ENCODE measurements around the gene PRM1. TPM values are rescaled to one million over a fixed set of nuclear protein-coding genes. Genes with fewer than 3 reads are reported as not detected.
A peak's percentile ranks its signal among the peaks of the same experiment; 100 is the strongest.

PRM1 gene
- total and polyA plus RNA-seq, 2 of the 13 experiments (the other 11 are each of a cell fraction or from before 2014, with no cell fraction given), result not detected

DNA sequence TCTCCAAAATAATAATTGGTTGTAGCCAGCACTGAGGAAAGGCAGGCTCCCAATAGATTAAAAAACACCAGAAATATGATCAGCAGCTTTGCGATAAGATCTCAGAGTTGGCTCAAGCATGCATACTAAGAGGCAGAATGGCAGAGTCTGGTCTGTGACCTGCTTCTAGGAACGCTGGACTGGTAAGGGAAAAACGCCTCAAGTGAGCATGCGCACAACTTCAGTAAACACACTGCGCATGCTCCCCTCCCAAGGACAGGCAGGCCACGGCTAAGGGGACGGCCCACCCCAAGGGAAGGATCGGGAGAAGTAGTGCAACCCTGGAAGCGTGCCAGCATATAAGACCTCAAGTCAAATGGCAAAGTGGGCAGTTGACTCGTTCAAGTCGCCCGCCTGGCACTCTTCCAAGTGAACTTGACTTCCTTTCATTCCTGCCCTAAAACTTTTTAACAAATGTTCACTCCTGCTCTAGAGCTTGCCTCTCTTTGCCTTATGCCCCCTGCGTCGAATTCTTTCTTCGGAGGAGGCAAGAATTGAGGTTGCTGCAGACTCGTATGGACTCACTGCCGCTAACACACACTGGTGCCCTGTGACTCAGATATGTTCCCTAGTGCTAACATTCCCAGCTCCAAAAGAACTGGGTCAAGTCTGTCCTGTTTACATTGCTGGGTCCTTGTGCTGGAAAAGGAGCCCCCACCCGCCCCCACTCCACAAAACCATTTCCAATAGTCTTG is 22.4 kb upstream of the PRM1 start (continued):
- TF ChIP-seq ZNF292 (CRISPR knock-in tag; IDR thresholded peaks at IDR 0.05; ENCODE audit: borderline replicate concordance, low read depth), result 0 out of 2 replicates have a peak, but pooled peaks have one; percentile 19
- no peak for TF ChIP-seq ZNF747 (CRISPR knock-in tag; IDR thresholded peaks at IDR 0.05; ENCODE audit: borderline replicate concordance)
- TF ChIP-seq, protein P1, sequence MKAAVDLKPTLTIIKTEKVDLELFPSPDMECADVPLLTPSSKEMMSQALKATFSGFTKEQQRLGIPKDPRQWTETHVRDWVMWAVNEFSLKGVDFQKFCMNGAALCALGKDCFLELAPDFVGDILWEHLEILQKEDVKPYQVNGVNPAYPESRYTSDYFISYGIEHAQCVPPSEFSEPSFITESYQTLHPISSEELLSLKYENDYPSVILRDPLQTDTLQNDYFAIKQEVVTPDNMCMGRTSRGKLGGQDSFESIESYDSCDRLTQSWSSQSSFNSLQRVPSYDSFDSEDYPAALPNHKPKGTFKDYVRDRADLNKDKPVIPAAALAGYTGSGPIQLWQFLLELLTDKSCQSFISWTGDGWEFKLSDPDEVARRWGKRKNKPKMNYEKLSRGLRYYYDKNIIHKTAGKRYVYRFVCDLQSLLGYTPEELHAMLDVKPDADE (CRISPR knock-in tag; IDR thresholded peaks at IDR 0.05), result no peak
- TF ChIP-seq ZNF792 (CRISPR knock-in tag; IDR thresholded peaks at IDR 0.05), result 0 out of 2 replicates have a peak, but pooled peaks have one; percentile 21
- no peak for TF ChIP-seq ZNF772 (CRISPR knock-in tag; IDR thresholded peaks at IDR 0.05)
- 0 out of 2 replicates have a peak, but pooled peaks have one; percentile 14 for TF ChIP-seq GABPB1 (CRISPR knock-in tag; IDR thresholded peaks at IDR 0.05)
- no peak for TF ChIP-seq ZNF484 (CRISPR knock-in tag; IDR thresholded peaks at IDR 0.05; ENCODE audit: borderline replicate concordance, low read depth)
- TF ChIP-seq ZNF234 (CRISPR knock-in tag; conservative IDR thresholded peaks at IDR 0.05), result no peak
- TF ChIP-seq, protein P2, sequence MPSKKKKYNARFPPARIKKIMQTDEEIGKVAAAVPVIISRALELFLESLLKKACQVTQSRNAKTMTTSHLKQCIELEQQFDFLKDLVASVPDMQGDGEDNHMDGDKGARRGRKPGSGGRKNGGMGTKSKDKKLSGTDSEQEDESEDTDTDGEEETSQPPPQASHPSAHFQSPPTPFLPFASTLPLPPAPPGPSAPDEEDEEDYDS (CRISPR knock-in tag; IDR thresholded peaks at IDR 0.05), result 0 out of 2 replicates have a peak, but pooled peaks have one; percentile 23
- TF ChIP-seq, protein P3, sequence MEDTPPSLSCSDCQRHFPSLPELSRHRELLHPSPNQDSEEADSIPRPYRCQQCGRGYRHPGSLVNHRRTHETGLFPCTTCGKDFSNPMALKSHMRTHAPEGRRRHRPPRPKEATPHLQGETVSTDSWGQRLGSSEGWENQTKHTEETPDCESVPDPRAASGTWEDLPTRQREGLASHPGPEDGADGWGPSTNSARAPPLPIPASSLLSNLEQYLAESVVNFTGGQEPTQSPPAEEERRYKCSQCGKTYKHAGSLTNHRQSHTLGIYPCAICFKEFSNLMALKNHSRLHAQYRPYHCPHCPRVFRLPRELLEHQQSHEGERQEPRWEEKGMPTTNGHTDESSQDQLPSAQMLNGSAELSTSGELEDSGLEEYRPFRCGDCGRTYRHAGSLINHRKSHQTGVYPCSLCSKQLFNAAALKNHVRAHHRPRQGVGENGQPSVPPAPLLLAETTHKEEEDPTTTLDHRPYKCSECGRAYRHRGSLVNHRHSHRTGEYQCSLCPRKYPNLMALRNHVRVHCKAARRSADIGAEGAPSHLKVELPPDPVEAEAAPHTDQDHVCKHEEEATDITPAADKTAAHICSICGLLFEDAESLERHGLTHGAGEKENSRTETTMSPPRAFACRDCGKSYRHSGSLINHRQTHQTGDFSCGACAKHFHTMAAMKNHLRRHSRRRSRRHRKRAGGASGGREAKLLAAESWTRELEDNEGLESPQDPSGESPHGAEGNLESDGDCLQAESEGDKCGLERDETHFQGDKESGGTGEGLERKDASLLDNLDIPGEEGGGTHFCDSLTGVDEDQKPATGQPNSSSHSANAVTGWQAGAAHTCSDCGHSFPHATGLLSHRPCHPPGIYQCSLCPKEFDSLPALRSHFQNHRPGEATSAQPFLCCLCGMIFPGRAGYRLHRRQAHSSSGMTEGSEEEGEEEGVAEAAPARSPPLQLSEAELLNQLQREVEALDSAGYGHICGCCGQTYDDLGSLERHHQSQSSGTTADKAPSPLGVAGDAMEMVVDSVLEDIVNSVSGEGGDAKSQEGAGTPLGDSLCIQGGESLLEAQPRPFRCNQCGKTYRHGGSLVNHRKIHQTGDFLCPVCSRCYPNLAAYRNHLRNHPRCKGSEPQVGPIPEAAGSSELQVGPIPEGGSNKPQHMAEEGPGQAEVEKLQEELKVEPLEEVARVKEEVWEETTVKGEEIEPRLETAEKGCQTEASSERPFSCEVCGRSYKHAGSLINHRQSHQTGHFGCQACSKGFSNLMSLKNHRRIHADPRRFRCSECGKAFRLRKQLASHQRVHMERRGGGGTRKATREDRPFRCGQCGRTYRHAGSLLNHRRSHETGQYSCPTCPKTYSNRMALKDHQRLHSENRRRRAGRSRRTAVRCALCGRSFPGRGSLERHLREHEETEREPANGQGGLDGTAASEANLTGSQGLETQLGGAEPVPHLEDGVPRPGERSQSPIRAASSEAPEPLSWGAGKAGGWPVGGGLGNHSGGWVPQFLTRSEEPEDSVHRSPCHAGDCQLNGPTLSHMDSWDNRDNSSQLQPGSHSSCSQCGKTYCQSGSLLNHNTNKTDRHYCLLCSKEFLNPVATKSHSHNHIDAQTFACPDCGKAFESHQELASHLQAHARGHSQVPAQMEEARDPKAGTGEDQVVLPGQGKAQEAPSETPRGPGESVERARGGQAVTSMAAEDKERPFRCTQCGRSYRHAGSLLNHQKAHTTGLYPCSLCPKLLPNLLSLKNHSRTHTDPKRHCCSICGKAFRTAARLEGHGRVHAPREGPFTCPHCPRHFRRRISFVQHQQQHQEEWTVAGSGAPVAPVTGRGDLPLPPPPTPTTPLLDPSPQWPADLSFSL (CRISPR knock-in tag; IDR thresholded peaks at IDR 0.05), result 0 out of 2 replicates have a peak, but pooled peaks have one; percentile 28
- TF ChIP-seq ZNF264 (CRISPR knock-in tag; IDR thresholded peaks at IDR 0.05), result no peak
- TF ChIP-seq ZNF253 (CRISPR knock-in tag; IDR thresholded peaks at IDR 0.05; ENCODE audit: borderline replicate concordance), result no peak
- TF ChIP-seq TBL1XR1 (IDR thresholded peaks at IDR 0.05; ENCODE audit: borderline replicate concordance, low read length, partially characterized antibody), result no peak
- TF ChIP-seq KLF16 (CRISPR knock-in tag; IDR thresholded peaks at IDR 0.05), result no peak
- TF ChIP-seq MLLT10 (CRISPR knock-in tag; IDR thresholded peaks at IDR 0.05), result no peak
- no peak for TF ChIP-seq ZNF232 (CRISPR knock-in tag; IDR thresholded peaks at IDR 0.05; ENCODE audit: borderline replicate concordance)
- no peak; the same call in 1 of the 2 replicates for TF ChIP-seq ZC3H4 (CRISPR knock-in tag; IDR thresholded peaks at IDR 0.05; ENCODE audit: borderline replicate concordance)
- no peak for TF ChIP-seq MAFG (CRISPR knock-in tag; IDR thresholded peaks at IDR 0.05)
- TF ChIP-seq RBM39 (IDR thresholded peaks at IDR 0.05; ENCODE audit: low read depth, low read length, poor library complexity, severe bottlenecking), result no peak
- TF ChIP-seq ZNF550 (CRISPR knock-in tag; IDR thresholded peaks at IDR 0.05; ENCODE audit: borderline replicate concordance), result no peak
- no peak for TF ChIP-seq ZNF496 (CRISPR knock-in tag; IDR thresholded peaks at IDR 0.05; ENCODE audit: insufficient replicate concordance)
